ENCODE data around the gene ADAMTSL4.
"Not testable (repeated sequence)": the region's sequence is repeated elsewhere in the genome, so short reads cannot be mapped to it uniquely, and the experiment has no call there.

Gene ADAMTSL4

GRCh38 chr1:150557813-150558212 lies 8.6 kb downstream of the ADAMTSL4 start:
- H3K4me3 Mint-ChIP-seq = no peak overlapping the region
- H3K27ac Mint-ChIP-seq = no peak overlapping the region
- ATAC-seq = no peak
- H3K9me3 Mint-ChIP-seq = no peaks in the 10 kb centered on the region
- peaks cover 37% of the 10 kb centered on the region for H3K4me1 Mint-ChIP-seq
- no peaks in the 10 kb centered on the region for H3K36me3 Mint-ChIP-seq
- H3K27me3 Mint-ChIP-seq = no peaks in the 10 kb centered on the region

- no peak for ATAC-seq
- Mint-ChIP-seq H3K27me3 (no peaks in the 10 kb centered on the region), H3K4me3 (no peak overlapping the region), H3K36me3 (no peaks in the 10 kb centered on the region), H3K9me3 (no peaks in the 10 kb centered on the region), H3K4me1 (peaks cover 37% of the 10 kb centered on the region), H3K27ac (no peak overlapping the region)
Observed at GRCh38 chr1:150558303-150558704, 9.1 kb downstream of the ADAMTSL4 start.

GRCh38 chr1:150558761-150559655 lies 9.8 kb downstream of the ADAMTSL4 start:
- no peak overlapping the region for H3K4me3 Mint-ChIP-seq
- no peak for ATAC-seq
- no peaks in the 10 kb centered on the region for H3K9me3 Mint-ChIP-seq
- no peaks in the 10 kb centered on the region for H3K27me3 Mint-ChIP-seq
- H3K27ac Mint-ChIP-seq = no peak overlapping the region
- H3K4me1 Mint-ChIP-seq = peaks cover 44% of the 10 kb centered on the region
- no peaks in the 10 kb centered on the region for H3K36me3 Mint-ChIP-seq

- Mint-ChIP-seq H3K4me1 (peaks cover 49% of the 10 kb centered on the region), H3K27me3 (no peaks in the 10 kb centered on the region), H3K9me3 (no peaks in the 10 kb centered on the region), H3K4me3 (no peak overlapping the region), H3K27ac (peak overlapping the region; percentile 97), H3K36me3 (no peaks in the 10 kb centered on the region)
- ATAC-seq = no peak
Observed at GRCh38 chr1:150559656-150560010, 10.4 kb downstream of the ADAMTSL4 start.

- Mint-ChIP-seq H3K9me3 (no peaks in the 10 kb centered on the region), H3K27ac (peak overlapping the region; percentile 97), H3K36me3 (no peaks in the 10 kb centered on the region), H3K4me3 (no peak overlapping the region), H3K4me1 (peaks cover 53% of the 10 kb centered on the region), H3K27me3 (no peaks in the 10 kb centered on the region)
- ATAC-seq = no peak
Observed at GRCh38 chr1:150560011-150560438, 10.8 kb downstream of the ADAMTSL4 start.

GRCh38 chr1:150560576-150561253 lies 11.5 kb downstream of the ADAMTSL4 start:
- H3K36me3 Mint-ChIP-seq = no peaks in the 10 kb centered on the region
- peak overlapping the region; percentile 97 for H3K27ac Mint-ChIP-seq
- peak; percentile 55 for ATAC-seq
- no peaks in the 10 kb centered on the region for H3K9me3 Mint-ChIP-seq
- H3K27me3 Mint-ChIP-seq = no peaks in the 10 kb centered on the region
- peaks cover 57% of the 10 kb centered on the region for H3K4me1 Mint-ChIP-seq
- peak overlapping the region; percentile 92 for H3K4me3 Mint-ChIP-seq

- Mint-ChIP-seq H3K4me3 (peak overlapping the region; percentile 92), H3K27ac (peak overlapping the region; percentile 97), H3K27me3 (no peaks in the 10 kb centered on the region), H3K4me1 (peaks cover 64% of the 10 kb centered on the region), H3K9me3 (no peaks in the 10 kb centered on the region), H3K36me3 (no peaks in the 10 kb centered on the region)
- ATAC-seq = peak; percentile 25
Observed at GRCh38 chr1:150561254-150561973, 12.2 kb downstream of the ADAMTSL4 start.

GRCh38 chr1:150561974-150562445 lies 12.8 kb downstream of the ADAMTSL4 start:
- Mint-ChIP-seq H3K4me1 (peaks cover 70% of the 10 kb centered on the region), H3K9me3 (no peaks in the 10 kb centered on the region), H3K27me3 (no peaks in the 10 kb centered on the region), H3K36me3 (no peaks in the 10 kb centered on the region), H3K4me3 (peak overlapping the region; percentile 92), H3K27ac (peak overlapping the region; percentile 97)
- peak; percentile 76 for ATAC-seq

GRCh38 chr1:150562446-150563339 lies 13.5 kb downstream of the ADAMTSL4 start:
- H3K27me3 Mint-ChIP-seq = no peaks in the 10 kb centered on the region
- H3K36me3 Mint-ChIP-seq = no peaks in the 10 kb centered on the region
- peak overlapping the region; percentile 97 for H3K27ac Mint-ChIP-seq
- peak; percentile 77 for ATAC-seq
- H3K9me3 Mint-ChIP-seq = no peaks in the 10 kb centered on the region
- peaks cover 76% of the 10 kb centered on the region for H3K4me1 Mint-ChIP-seq
- peak overlapping the region; percentile 92 for H3K4me3 Mint-ChIP-seq

- peak; percentile 62 for ATAC-seq
- Mint-ChIP-seq H3K4me3 (peak overlapping the region; percentile 92), H3K9me3 (no peaks in the 10 kb centered on the region), H3K4me1 (peaks cover 84% of the 10 kb centered on the region), H3K27ac (peak overlapping the region; percentile 97), H3K36me3 (no peaks in the 10 kb centered on the region), H3K27me3 (no peaks in the 10 kb centered on the region)
Observed at GRCh38 chr1:150563340-150564038, 14.3 kb downstream of the ADAMTSL4 start.

GRCh38 chr1:150564051-150564991 lies 15.1 kb downstream of the ADAMTSL4 start:
- Mint-ChIP-seq H3K27ac (peak overlapping the region; percentile 97), H3K4me1 (peaks cover 93% of the 10 kb centered on the region), H3K27me3 (no peaks in the 10 kb centered on the region), H3K4me3 (peak overlapping the region; percentile 92), H3K9me3 (no peaks in the 10 kb centered on the region), H3K36me3 (no peaks in the 10 kb centered on the region)
- no peak for ATAC-seq

- H3K27ac Mint-ChIP-seq = peak overlapping the region; percentile 97
- ATAC-seq, H3K36me3 Mint-ChIP-seq, H3K9me3 Mint-ChIP-seq, H3K27me3 Mint-ChIP-seq: not testable (repeated sequence)
- peaks cover 94% of the 10 kb centered on the region for H3K4me1 Mint-ChIP-seq
- H3K4me3 Mint-ChIP-seq = peak overlapping the region; percentile 48
Observed at GRCh38 chr1:150565240-150565991, 16.2 kb downstream of the ADAMTSL4 start.
